HK-2 (cell line): ENCODE results near the gene AGPAT4.

Experiments used
- DNase-seq: peaks from one replicate; pipeline ENCODE4 v3.0.0-alpha.2; 2018; ENCODE audit not compliant: unreplicated experiment

AGPAT4 gene

DNA sequence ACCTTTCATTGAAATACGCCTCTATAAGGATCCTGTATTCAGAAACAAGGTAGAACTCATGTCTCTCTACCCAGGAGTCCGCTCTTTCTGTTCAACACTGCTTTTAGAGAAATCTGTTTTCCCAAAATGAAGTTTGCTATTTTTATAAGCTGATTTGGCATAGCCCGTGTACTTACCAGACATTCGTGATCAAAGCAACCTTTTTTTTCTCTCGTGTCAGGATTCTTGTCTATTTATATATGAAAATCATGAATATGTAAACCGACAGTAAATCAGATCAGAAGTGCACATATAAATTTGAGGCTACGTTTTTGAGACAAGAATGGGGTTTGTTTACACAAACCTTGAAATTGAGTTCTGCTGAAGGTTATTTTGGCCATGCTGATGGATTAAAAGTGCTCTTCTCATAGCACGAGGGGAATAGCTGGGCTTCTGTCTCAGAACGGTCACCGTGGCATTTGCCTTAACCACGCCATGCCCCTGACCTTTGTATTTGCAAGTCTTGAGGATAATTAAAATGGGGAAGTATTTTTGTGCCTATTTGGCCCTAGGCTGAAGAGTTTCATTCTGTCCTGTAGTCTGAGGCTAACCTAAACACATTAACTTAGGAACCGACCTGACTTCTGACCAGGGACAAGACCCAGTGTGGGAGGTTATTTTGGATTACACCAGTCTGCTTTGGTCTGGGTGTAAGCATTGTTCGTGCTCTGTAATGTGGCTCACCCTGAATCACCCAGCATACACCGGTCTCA, 163.7 kb downstream of the AGPAT4 start:
- no peak for DNase-seq

DNA sequence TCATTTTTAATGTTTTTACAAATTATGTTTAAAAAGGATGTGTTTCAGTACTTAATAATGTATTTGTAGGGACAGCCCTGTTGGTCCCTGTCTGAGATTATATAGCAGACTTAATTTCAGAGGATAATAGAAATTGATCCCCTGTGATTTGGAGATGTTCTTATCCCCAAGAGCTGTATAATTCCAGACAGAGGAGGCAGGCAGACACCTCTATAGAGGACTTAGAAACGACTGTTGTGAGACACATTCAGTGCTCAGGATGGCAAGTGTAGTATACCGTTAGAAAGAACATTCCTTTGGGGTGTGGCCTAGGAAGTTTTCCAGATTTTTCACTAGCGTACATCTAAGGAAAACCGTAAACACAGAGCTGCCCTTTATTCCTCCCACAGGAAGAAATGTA, 164.5 kb downstream of the AGPAT4 start:
- no peak for DNase-seq

DNA sequence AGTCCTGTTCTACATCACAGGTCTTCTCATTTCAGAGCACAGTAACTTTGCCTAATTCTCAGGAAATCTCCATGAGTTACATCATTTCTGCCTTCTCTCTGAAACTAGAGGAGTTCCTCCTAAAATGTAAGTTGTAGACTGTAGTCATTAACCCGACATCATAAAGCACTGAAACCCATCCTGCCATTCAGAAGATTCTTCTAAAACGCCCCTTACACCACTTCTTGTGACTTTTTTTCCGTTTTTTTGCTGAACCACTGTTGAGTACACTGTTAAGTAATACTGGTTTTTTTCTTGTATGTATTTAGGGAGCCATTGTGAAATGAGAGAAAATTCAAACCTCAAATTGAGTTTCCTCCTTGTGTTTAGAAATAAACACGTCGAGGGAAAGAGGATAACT, 164.9 kb downstream of the AGPAT4 start:
- no peak for DNase-seq

DNA sequence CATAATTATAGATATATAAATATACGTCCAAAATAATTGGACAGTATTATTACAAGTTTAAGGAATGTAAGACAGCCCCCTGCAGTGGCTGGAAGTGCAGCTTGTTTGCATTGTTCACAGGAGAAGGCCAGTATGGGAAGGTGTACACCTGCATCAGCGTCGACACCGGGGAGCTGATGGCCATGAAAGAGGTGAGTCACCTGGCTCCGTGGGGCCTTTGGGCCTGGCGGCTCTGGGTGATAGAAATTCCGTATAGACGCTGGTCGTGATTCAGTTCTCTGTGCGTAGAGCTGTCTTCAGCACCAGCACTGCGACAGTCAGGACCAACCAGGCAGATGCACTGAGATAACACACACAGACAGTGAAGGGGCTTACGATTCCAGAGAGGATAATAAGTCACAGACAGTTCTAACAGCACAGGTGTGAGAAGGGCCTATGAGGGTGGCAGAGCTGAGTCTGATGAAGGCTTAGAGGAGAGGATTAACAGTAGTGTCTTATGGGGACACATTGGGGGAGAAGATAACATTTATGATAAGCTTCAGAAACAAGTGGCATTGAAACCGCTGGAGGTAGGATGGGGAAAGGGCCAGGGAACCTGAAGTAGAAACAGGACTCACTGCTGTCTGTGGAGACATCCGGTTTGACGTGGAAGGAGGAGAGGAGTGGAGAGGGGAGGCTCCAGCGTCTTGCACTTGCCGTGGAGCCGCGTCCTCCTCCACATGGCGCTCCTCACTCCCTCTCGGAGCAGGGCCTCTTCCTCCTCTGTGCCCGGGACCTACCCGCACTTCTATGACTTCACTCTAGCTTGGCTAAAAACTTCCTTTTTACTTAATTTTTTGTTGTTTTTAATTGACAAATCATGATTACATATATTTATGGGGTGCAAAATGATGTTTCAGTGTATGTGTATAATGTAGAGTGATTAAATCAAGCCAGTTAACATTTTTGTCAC, 165.8 kb downstream of the AGPAT4 start:
- no peak for DNase-seq

DNA sequence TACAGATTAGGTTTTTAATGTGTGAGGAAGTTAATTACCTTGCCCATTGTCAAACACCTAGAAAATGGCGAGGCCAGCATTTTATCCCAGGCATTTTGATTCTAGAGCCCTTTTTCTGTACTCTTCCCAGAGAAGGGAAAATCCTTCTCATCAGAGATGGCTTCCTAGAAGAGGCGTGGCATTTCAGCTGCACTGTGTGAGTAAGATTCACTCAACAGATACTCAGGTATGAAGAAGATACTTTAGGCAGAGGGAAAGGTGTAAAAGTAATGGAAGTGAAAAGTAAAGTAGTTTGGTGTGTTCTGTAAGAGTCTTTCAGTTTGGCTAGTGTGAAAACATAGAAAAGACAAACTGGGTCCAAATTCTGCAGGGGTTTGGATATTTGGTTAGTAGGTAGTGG, 168.5 kb downstream of the AGPAT4 start:
- no peak for DNase-seq

DNA sequence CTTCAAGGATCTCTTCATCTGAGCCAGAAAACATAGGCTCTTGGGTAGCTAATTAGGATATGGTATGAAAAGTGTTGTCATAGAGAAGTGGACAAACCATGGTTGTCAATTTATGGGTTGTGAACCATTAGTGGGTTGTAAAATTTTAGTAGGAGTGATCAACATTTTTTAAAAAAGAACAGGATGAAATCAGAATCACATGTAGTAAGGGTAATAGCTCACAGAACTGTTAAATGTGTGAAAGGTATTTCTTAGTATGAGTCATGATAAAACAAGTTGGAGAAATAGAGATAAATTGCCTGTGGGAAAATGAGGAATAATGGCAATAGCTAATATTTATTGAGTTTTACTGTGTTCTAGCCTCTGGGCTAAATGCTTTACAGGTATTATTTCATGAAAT, 168.9 kb downstream of the AGPAT4 start:
- no peak for DNase-seq

DNA sequence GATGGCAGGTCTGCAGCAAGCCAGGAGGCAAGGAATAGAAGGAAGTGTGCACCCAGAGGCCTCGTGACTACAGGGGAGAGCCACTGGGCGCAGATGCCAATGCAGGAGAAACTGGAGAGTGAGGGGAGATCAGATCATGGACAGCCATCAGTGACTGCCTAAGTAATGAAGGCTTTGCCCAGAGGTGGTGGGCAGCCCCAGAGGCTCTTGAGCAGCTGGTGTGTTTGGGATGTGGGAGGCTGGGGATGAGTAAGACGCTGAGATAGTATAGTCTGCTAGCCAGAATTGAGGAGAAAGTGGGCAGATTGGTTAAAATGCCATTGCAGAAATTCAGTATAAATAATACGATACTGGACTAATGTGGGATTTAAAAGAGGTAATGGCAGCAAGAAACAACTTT, 170.4 kb downstream of the AGPAT4 start:
- DNase-seq = no peak

DNA sequence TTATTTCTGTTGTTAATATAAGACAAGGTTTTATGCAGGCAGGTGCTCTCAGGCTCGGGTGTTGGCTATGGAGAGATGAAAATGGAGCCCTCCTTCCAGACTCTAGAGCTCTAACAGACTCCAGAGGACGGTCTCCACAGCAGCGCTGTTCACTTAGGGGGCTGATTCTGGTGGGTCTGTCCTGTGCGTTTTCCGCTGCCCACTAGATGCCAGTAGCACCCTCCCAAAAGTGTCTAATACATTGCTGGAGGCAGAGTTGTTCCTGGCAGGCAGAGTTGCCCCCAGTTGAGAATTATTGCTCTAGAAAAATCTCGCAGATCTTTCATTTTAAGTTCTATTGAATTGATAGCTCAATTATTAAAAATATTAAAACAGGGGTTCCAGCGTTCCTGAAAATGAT, 172.3 kb downstream of the AGPAT4 start:
- no peak for DNase-seq

DNA sequence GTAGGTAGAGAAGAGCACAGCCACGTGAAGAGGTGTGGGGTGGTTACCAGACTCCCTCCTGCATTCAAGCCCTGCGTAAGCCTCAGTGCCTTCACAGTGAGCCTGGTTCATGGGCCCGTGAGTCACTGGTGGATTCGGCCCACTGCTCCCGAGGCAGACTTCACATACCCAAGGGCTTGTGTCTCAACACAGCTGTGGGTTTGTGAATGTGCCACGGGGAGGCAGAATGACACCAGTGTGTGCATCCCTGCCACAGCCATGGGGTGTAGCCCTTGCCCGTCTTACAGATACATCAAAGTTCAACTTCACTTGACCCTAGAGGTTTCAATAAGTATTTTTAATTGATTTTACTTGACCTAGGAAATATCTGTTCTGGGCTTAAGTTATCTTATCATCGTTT, 173.8 kb downstream of the AGPAT4 start:
- peak; percentile 66 for DNase-seq

DNA sequence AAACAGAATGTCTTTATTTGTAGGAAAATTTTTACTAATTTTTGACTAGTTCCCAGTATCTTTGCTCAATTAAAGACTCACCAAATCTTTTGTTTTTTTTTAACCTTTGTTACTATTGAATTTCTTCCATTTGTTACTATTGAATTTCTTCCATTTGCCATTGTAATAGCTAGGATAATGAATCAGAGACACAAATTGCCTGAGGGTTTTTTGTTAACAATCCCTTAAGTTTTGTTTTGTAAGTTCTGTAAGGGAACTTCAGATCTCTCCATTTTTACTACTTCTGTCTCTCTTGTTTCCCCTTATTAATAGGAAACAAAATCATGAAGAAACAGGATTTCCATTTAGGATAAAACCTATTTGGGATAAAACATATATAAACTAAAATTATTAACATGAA, 177.9 kb downstream of the AGPAT4 start:
- no peak for DNase-seq

DNA sequence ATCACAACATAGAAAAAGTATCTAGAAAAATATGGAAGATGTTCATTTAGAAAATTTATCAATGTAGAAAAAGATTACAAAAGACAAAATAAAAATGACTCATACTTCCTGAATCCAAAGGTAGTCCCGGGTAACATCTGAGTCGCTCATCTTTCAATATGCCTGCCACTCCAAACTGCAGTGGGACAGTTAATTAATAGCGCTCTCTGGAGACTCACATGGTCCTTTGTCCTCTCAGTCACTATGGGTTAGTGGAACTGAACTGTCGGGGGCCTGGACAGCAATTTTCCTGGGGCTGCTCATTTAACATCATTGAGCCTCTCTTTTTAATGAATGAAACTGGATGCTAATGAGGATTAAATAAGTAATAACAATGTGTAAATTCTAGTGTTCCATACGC, 178.9 kb downstream of the AGPAT4 start:
- DNase-seq = peak; percentile 25

DNA sequence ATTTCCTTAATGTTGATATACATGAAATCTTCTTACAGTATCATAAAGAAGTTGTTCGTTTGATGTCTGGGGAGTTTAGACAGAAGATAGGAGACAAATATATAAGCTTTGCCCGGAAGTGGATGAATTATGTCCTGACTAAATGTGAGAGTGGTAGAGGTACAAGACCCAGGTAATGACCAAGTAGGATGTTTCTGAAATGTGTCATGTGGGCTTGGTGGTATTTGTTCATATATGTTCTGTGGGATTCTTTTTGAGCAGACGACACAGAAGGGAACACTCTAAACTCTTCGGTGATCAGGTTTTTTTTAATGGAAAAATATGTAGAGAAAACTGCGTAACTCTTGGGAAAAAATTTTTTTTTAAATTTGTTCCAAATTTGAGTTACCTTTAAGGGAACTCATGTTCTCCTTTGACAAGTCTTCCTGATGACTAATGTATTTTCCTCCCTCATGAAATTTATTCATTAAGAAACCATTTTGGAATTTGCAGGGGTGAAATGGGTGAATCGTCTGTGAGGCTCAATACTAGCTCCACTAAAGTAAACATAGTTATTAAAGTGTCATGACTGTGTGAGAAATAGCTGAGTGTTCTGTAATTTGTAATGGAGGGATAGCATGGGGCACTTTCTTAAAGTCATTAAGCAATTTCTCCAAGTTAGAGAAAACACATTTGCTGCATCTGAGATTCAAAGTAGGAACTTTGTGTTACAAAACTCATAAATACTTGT, 181.7 kb downstream of the AGPAT4 start:
- no peak for DNase-seq

DNA sequence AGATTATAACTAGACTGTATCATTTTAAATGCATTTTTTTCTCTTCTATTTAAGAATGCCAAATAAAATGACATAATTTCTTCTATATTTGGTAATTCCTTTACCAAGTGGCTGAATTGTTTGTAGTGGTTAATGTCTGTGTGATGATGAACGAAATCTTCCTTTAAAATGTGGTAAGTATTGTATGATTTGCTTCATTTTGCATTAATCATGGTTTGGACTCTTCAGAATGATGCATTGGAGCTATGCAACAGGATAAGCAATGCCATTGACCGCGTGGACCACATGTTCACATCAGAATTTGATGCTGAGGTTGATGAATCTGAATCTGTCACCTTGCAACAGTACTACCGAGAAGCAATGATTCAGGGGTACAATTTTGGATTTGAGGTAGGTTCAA, 182.7 kb downstream of the AGPAT4 start:
- no peak for DNase-seq

DNA sequence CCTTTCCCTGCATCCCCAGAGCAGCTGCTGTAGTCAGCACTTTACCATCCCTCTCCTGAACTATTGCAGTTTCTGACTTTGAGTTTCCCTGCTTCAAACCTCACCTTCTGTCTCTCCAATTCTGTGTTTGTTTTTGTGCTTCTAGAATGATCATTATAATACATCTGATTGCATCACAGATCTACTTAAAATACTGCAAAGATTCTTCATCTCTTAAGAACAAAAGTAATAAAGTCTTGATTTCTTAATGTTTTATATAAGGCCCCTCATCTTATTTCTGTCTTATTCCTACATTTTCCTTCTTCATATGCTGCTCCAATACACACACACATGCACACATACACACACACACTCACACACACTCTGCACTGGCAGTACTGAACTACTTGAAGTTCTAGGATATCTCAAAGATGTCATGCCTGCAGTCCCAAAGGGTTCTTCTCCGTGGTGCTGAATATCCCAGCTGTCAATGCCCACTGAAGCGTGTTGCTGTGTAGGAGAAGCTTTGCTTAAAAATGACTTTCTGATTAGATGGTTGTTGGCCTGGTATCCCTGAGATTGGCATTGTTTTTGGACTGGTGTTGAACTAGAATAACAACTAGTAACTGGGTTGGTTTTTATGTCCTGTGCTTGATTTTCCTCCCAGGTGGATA, 185.1 kb downstream of the AGPAT4 start:
- no peak for DNase-seq

DNA sequence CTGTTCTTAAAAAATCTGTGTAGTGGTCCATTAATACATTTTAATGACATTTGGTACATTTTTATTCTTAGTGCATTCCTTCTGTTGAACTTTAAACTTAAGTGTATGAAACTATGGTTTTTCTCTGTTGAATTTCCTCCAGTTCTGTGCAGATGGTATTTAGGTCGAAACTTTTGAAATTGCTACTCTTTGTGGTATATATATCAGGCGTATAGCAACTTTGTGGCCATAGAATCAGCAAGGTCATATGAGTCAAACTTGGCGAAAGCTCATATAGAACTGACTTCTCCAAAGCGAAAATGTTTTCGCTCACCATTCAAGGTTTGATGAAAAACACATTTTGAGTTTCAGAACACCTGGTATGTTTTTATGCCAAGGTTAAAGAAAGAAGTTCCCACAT, 188.6 kb downstream of the AGPAT4 start:
- no peak for DNase-seq

DNA sequence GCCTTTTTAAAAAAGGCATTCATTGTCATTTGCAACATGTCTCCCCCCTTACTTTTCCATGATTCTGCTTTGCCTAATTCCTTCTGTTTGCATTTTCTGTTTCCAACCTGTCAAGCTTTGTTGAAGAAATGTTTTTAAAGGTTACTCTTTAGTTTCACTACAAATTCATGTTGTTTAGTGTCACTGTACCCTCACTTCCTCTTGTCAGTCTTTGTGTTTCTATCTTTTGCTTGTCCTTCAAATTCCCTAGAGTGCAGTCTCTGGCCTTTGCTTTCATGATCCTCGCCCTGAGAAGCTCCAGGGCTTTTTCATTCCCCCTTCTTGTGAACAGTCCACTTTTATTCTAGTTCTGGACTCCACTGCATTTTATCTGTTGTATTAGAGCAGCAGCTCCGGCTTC, 191.6 kb downstream of the AGPAT4 start:
- no peak for DNase-seq

DNA sequence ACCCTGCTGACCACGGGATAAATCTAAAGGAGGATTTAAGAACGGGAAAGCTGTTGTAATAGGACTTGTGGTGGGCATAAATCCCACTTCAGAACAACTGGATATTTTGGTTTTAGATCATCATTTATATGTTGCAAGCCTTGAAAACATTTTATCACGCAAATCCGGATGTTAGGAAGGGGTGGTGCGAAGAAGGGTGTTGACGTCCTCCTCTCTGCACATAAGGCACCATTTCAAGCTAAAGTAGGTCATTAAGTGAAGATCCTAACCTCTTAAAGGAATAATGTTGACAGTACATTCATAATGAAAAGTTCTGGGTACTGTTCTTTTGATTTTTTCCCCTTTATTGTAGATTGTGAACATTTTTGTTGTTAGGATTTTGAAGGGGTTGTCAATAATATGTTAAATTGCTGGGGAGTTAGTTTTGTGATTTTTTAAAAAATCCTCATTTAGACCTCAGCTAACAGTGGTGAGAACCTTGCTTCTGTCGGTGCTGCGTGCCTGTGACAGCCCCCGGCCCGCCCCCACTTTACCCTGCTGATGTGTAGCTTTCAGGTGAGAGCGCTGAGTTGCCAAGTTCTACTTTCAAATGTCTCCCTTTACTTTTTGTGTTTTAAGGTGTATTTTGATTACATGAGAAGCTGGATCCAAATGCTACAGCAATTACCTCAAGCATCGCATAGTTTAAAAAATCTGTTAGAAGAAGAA, 193.4 kb downstream of the AGPAT4 start:
- no peak for DNase-seq
